ENCODE data around the gene COL13A1.

- TF ChIP-seq CTCF (IDR thresholded peaks at IDR 0.05; ENCODE audit: low read depth, low read length, missing input control) (no peak), RAD21 (IDR thresholded peaks at IDR 0.05) (no peak), NR2F2 (IDR thresholded peaks at IDR 0.05) (no peak), REST (IDR thresholded peaks at IDR 0.05) (no peak), JUND (IDR thresholded peaks at IDR 0.05) (no peak), EGR1 (IDR thresholded peaks at IDR 0.05; ENCODE audit: low read depth in 2 of 2) (no peak), SP1 (IDR thresholded peaks at IDR 0.05) (no peak), FOXA1 (IDR thresholded peaks at IDR 0.05) (no peak), ATF3 (IDR thresholded peaks at IDR 0.05) (no peak), TAF1 (conservative IDR thresholded peaks at IDR 0.05) (no peak)
- TF ChIP-seq, protein P1, sequence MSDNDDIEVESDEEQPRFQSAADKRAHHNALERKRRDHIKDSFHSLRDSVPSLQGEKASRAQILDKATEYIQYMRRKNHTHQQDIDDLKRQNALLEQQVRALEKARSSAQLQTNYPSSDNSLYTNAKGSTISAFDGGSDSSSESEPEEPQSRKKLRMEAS (IDR thresholded peaks at IDR 0.05) = no peak
Measured at GRCh38 chr10:70000262-70000661, 198.6 kb downstream of the COL13A1 start.
